ENCODE data around the gene SLC3A2.
"Not testable (repeated sequence)": the region's sequence is repeated elsewhere in the genome, so short reads cannot be mapped to it uniquely, and the experiment has no call there.

The SLC3A2 gene

DNA sequence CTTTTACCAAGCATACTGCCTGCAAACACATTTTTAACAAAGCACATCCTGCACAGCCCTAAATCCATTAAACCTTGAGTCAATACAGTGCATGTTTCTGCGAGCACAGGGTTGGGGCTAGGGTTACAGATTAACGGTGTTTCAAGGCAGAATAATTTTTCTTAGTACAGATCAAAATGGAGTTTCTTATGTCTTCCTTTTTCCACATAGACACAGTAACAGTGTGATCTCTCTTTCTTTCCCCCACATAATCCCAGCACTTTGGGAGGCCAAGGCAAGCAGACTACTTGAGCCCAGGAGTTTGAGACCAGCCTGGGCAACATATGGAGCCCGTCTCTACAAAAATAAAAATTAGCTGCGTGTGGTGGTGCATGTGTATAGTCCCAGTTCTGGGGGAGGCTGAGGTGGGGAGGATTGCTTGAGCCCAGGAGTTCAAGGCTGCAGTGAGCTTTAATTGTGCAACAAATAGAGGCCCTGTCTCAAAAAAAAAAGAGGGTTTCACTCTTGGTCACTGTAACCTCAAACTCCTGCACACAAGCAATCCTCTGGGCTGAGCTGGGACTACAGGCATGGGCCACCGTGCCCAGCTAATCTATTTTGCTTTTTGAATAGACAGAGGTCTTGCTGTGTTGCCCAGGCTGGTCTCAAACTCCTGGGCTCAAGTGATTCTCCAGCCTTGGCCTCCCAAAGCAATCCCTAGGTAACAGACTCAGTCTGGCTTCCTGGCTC is 19.7 kb upstream of the SLC3A2 start:
- no peak for TF ChIP-seq CTCF (IDR thresholded peaks at IDR 0.05; ENCODE audit: control insufficient read depth, extremely low read depth, insufficient read depth)
- DNase-seq (ENCODE audit: low read depth) = no peak
- no peak overlapping the region for H3K4me3 ChIP-seq (ENCODE audit: low read depth, low read length)

DNA sequence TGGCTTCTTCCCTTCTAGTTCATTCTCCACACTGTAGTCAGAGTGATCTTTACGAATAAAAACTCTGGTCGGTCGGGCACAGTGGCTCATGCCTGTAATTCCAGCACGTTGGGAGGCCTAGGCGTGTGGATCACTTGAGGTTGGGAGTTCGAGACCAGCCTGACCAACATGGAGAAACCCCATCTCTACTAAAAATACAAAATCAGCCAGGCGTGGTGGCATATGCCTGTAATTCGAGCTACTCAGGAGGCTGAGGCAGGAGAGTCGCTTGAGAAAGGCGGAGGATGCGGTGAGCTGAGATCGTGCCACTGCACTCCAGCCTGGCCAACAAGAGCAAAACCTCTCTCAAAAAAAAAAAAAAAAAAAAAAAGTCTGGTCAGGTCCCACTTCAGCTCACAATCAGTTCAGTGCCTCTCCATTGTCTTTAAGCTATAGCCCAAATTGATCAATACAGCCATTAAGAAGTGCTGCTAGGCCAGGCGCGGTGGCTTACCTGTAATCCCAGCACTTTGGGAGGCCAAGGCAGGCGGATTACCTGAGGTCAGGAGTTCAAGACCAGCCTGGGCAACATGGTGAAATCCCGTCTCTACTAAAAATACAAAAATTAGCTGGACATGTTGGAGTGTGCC is 19.0 kb upstream of the SLC3A2 start:
- DNase-seq (ENCODE audit: low read depth); H3K4me3 ChIP-seq (ENCODE audit: low read depth, low read length): not testable (repeated sequence)

GRCh38 chr11:62863687-62864335 is 16.9 kb upstream of the SLC3A2 start:
- TF ChIP-seq CTCF (IDR thresholded peaks at IDR 0.05; ENCODE audit: control insufficient read depth, extremely low read depth, insufficient read depth) = no peak
- DNase-seq (ENCODE audit: low read depth) = no peak
- no peak overlapping the region for H3K4me3 ChIP-seq (ENCODE audit: low read depth, low read length)

- DNase-seq (ENCODE audit: low read depth) = no peak
- no peak for TF ChIP-seq CTCF (IDR thresholded peaks at IDR 0.05; ENCODE audit: control insufficient read depth, extremely low read depth, insufficient read depth)
- no peak overlapping the region for H3K4me3 ChIP-seq (ENCODE audit: low read depth, low read length)
Observed at GRCh38 chr11:62865635-62866034, 15.1 kb upstream of the SLC3A2 start.

- H3K4me3 ChIP-seq (ENCODE audit: low read depth, low read length) = no peak overlapping the region
- TF ChIP-seq CTCF (IDR thresholded peaks at IDR 0.05; ENCODE audit: control insufficient read depth, extremely low read depth, insufficient read depth) = no peak
- DNase-seq (ENCODE audit: low read depth) = no peak
Observed at GRCh38 chr11:62874851-62875250, 5.8 kb upstream of the SLC3A2 start.

- no peak for TF ChIP-seq CTCF (IDR thresholded peaks at IDR 0.05; ENCODE audit: control insufficient read depth, extremely low read depth, insufficient read depth)
- no peak overlapping the region for H3K4me3 ChIP-seq (ENCODE audit: low read depth, low read length)
- no peak for DNase-seq (ENCODE audit: low read depth)
Observed at GRCh38 chr11:62875698-62876478, 4.8 kb upstream of the SLC3A2 start.

DNA sequence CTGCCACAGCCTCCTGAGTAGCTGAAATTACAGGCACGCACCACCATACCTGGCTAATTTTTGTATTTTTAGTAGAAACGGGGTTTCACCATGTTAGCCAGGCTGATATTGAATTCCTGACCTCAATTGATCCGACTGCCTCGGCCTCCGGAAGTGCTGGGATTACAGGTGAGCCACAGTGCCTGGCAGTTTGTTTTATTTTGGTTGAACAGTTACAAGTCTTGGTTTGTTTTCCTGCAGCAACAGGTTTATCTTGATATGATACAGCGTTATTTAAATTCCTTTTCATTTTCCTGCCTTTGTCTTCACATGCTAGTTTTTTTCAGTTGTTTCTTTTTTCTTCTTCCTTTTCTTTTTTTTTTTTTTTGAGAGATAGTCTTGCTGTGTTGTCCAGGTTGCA is 4.0 kb upstream of the SLC3A2 start:
- H3K4me3 ChIP-seq (ENCODE audit: low read depth, low read length) = no peak overlapping the region
- no peak for TF ChIP-seq CTCF (IDR thresholded peaks at IDR 0.05; ENCODE audit: control insufficient read depth, extremely low read depth, insufficient read depth)
- no peak for DNase-seq (ENCODE audit: low read depth)

All from LNCaP clone FGC (cell line).